Measurements from ENCODE around the gene HSFX2.
"Not testable (repeated sequence)": the region's sequence is repeated elsewhere in the genome, so short reads cannot be mapped to it uniquely, and the experiment has no call there.

HSFX2 gene

GRCh38 chrX:149595943-149596342 is 829 bp upstream of the HSFX2 start:
- not testable (repeated sequence) for H3K27me3 ChIP-seq (ENCODE audit: low read depth, low read length); H2AFZ ChIP-seq (ENCODE audit: low read depth, low read length); H3K36me3 ChIP-seq (replicated peaks; ENCODE audit: low read depth, low read length); H3K9me3 ChIP-seq (ENCODE audit: insufficient read depth, low read length); H4K20me1 ChIP-seq (ENCODE audit: insufficient read depth, low read length); H3K79me2 ChIP-seq (ENCODE audit: low read length); H3K27ac ChIP-seq (ENCODE audit: low read length); H3K9ac ChIP-seq (ENCODE audit: low read length); H3K4me3 ChIP-seq (ENCODE audit: low read length); H3K4me2 ChIP-seq (ENCODE audit: low read length); H3K4me1 ChIP-seq (ENCODE audit: low read length)

DNA sequence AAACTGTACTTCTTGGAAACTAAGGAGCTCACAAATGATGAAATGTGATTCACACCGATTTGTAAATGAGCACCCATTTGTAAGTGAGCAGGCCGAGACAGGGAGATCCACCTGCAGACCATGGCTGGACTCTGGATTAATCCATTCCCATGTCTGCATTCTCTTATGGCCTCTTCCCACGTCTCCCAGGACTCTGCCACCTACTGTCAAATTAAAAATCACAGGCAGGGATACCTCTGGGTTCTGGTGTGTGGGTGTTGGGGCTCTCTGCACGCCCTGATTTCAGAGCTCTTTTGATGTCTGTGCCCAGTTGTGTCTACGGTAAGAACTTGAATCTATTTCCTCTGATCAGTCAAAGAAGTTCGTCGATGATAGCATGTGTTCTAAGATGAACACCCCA is 4.1 kb downstream of the HSFX2 start:
- not testable (repeated sequence) for H3K9me3 ChIP-seq (ENCODE audit: insufficient read depth, low read length)

GRCh38 chrX:149587359-149587758 is 7.8 kb downstream of the HSFX2 start, which contains the start of gene MAGEA9B:
TSS of gene MAGEA9B (minus strand) at chrX:149587459. CDS start at chrX:149583179, 4,280 bp downstream.
- not testable (repeated sequence) for H3K27me3 ChIP-seq (ENCODE audit: low read depth, low read length); H3K9ac ChIP-seq (ENCODE audit: low read length); H3K4me2 ChIP-seq (ENCODE audit: low read length); H3K4me3 ChIP-seq (ENCODE audit: low read length); H2AFZ ChIP-seq (ENCODE audit: low read depth, low read length); H3K36me3 ChIP-seq (replicated peaks; ENCODE audit: low read depth, low read length); H3K9me3 ChIP-seq (ENCODE audit: insufficient read depth, low read length); H4K20me1 ChIP-seq (ENCODE audit: insufficient read depth, low read length); H3K79me2 ChIP-seq (ENCODE audit: low read length); H3K4me1 ChIP-seq (ENCODE audit: low read length); H3K27ac ChIP-seq (ENCODE audit: low read length)

More for the DNA sequence above, 4.1 kb downstream of the HSFX2 start:
- H3K4me1 ChIP-seq (ENCODE audit: low read length); H3K9ac ChIP-seq (ENCODE audit: low read length); H3K4me3 ChIP-seq (ENCODE audit: low read length); H3K4me2 ChIP-seq (ENCODE audit: low read length); H3K79me2 ChIP-seq (ENCODE audit: low read length); H3K27me3 ChIP-seq (ENCODE audit: low read depth, low read length); H3K36me3 ChIP-seq (replicated peaks; ENCODE audit: low read depth, low read length); H3K27ac ChIP-seq (ENCODE audit: low read length); H2AFZ ChIP-seq (ENCODE audit: low read depth, low read length); H4K20me1 ChIP-seq (ENCODE audit: insufficient read depth, low read length): not testable (repeated sequence)

- not testable (repeated sequence) for H3K4me1 ChIP-seq (ENCODE audit: low read length); H3K9me3 ChIP-seq (ENCODE audit: insufficient read depth, low read length); H3K36me3 ChIP-seq (replicated peaks; ENCODE audit: low read depth, low read length); H4K20me1 ChIP-seq (ENCODE audit: insufficient read depth, low read length); H3K4me3 ChIP-seq (ENCODE audit: low read length); H3K27me3 ChIP-seq (ENCODE audit: low read depth, low read length); H2AFZ ChIP-seq (ENCODE audit: low read depth, low read length); H3K27ac ChIP-seq (ENCODE audit: low read length); H3K79me2 ChIP-seq (ENCODE audit: low read length); H3K9ac ChIP-seq (ENCODE audit: low read length); H3K4me2 ChIP-seq (ENCODE audit: low read length)
Measured at GRCh38 chrX:149585631-149586030, 9.5 kb downstream of the HSFX2 start.

GRCh38 chrX:149573456-149573855 is 21.7 kb downstream of the HSFX2 start:
- H3K4me2 ChIP-seq (ENCODE audit: low read length); H3K9ac ChIP-seq (ENCODE audit: low read length); H3K27ac ChIP-seq (ENCODE audit: low read length); H3K4me1 ChIP-seq (ENCODE audit: low read length); H3K79me2 ChIP-seq (ENCODE audit: low read length); H3K36me3 ChIP-seq (replicated peaks; ENCODE audit: low read depth, low read length); H4K20me1 ChIP-seq (ENCODE audit: insufficient read depth, low read length); H2AFZ ChIP-seq (ENCODE audit: low read depth, low read length); H3K9me3 ChIP-seq (ENCODE audit: insufficient read depth, low read length); H3K4me3 ChIP-seq (ENCODE audit: low read length); H3K27me3 ChIP-seq (ENCODE audit: low read depth, low read length): not testable (repeated sequence)

GRCh38 chrX:149572743-149573142 is 22.4 kb downstream of the HSFX2 start:
- Histone ChIP-seq H3K79me2 (ENCODE audit: low read length) (no peaks in the 10 kb centered on the region), H3K4me2 (ENCODE audit: low read length) (no peak overlapping the region), H3K4me1 (ENCODE audit: low read length) (peaks cover 8% of the 10 kb centered on the region), H3K36me3 (replicated peaks; ENCODE audit: low read depth, low read length) (no peaks in the 10 kb centered on the region), H2AFZ (ENCODE audit: low read depth, low read length) (no peak overlapping the region), H3K27me3 (ENCODE audit: low read depth, low read length) (no peaks in the 10 kb centered on the region), H3K9me3 (ENCODE audit: insufficient read depth, low read length) (no peaks in the 10 kb centered on the region), H3K4me3 (ENCODE audit: low read length) (no peak overlapping the region), H3K27ac (ENCODE audit: low read length) (no peak overlapping the region), H4K20me1 (ENCODE audit: insufficient read depth, low read length) (no peaks in the 10 kb centered on the region), H3K9ac (ENCODE audit: low read length) (no peak overlapping the region)
- TF ChIP-seq EZH2phosphoT487 (IDR thresholded peaks at IDR 0.05; ENCODE audit: low read depth) (no peak), CTCF (IDR thresholded peaks at IDR 0.05; ENCODE audit: low read depth, low read length) (no peak)
